Activated CD8-positive, alpha-beta memory T cell treated with anti-CD3 and anti-CD28 coated beads, Interleukin-2, amount 50 U/mL, for 24 hours (primary cell): Measurements from ENCODE around the gene GPATCH3.
"Not testable (repeated sequence)": the region's sequence is repeated elsewhere in the genome, so short reads cannot be mapped to it uniquely, and the experiment has no call there.

Experiments
- DNase-seq: peaks from one replicate; pipeline ENCODE4 v3.0.0-alpha.2; 2020; ENCODE audit errors: extremely low read depth

The GPATCH3 gene, protein sequence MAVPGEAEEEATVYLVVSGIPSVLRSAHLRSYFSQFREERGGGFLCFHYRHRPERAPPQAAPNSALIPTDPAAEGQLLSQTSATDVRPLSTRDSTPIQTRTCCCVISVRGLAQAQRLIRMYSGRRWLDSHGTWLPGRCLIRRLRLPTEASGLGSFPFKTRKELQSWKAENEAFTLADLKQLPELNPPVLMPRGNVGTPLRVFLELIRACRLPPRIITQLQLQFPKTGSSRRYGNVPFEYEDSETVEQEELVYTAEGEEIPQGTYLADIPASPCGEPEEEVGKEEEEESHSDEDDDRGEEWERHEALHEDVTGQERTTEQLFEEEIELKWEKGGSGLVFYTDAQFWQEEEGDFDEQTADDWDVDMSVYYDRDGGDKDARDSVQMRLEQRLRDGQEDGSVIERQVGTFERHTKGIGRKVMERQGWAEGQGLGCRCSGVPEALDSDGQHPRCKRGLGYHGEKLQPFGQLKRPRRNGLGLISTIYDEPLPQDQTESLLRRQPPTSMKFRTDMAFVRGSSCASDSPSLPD

DNA sequence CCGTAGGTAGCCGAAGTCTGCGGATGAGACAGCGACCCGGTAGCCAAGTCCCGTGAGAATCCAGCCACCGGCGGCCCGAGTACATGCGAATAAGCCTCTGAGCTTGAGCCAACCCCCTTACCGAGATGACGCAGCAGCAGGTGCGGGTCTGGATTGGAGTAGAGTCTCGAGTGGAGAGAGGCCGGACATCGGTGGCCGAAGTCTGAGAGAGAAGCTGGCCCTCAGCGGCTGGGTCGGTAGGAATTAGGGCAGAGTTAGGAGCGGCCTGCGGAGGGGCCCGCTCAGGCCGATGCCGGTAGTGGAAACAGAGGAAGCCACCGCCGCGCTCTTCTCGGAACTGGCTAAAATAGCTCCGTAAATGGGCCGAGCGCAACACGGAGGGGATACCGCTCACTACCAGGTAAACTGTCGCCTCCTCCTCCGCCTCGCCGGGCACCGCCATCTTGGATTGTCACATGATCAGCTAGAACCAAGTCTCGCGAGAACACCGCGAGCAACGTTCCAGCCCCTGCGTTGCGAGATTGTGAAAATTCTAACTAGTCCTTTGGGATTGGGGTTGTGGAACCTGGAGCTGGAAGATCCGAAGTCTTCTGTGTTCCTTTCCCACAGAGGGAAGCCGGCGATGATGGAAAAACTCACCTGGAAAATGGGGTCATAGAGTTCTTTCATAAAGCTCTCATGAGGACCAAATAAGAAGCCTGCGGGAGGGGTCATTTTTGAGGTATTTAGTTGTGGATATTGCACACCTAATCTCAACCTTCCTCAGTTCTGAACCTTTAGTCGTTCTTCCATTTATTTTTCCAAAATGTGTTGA, at the start of gene GPATCH3:
Gene GPATCH3 (minus strand): TSS at position 467 of the 814 bp plus-strand sequence. CDS start 25 bp downstream, at position 442.
- DNase-seq = no peak

DNA sequence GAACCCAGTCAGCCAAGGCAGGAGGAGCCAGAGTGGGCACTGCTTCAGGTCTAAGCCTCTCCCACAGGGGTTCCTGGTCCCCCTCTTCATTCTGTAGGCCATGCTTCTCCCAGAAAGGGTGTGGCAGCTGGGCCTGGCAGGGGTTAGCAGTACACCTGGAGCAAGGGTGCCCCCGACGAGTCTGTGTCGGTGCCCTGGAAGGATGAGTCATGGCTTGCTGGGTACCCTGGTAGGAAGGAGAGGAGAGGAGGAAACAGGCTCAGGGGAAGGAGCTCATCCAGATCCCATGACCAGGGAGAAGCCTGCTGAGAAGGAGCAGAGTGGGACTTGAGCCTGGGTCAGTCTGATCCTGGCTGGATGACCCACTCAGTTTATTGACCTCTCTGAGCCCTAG, 49.7 kb upstream of the GPATCH3 start:
- no peak for DNase-seq

DNA sequence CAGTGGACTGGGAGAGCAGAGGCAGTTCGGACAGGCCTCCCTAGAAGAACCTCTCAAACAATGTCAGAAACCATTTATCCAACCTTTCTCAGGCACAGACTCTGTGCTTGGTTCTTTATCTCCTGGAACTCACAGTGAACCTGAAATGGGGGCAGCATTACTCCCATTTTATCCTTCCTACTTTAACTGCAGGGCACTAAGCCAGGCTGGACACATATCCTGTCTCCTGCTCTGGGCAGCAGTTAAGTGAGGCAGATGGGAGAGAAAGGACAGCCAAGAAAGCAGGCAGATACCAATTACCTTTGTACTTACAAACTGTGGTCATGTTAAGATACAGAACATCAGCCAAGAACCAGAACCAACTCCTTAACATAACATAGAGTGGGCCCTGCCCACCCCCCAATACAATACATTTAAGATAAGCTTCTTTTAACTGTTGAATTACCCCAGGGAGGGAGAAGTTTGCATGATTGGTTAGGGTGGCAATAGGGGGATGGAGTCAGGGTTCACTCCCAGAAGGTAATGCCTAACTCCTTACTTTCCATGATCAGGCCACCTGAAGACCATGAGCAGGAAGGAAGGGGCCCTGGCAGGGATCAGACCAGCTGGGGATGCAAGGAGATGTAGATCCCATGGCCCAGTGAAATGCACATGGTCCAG, 49.1 kb upstream of the GPATCH3 start:
- DNase-seq = no peak

DNA sequence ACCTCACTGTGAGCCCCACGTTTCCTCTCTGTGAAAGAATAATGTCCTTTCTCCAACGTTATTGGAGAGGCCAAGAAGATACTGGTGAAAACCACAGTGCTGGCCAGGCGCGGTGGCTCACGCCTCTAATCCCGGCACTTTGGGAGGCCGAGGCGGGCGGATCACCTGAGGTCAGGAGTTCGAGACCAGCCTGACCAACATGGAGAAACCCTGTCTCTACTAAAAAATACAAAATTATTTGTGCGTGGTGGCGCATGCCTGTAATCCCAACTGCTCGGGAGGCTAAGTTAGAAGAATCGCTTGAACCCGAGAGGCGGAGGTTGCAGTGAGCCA, 48.4 kb upstream of the GPATCH3 start:
- not testable (repeated sequence) for DNase-seq

DNA sequence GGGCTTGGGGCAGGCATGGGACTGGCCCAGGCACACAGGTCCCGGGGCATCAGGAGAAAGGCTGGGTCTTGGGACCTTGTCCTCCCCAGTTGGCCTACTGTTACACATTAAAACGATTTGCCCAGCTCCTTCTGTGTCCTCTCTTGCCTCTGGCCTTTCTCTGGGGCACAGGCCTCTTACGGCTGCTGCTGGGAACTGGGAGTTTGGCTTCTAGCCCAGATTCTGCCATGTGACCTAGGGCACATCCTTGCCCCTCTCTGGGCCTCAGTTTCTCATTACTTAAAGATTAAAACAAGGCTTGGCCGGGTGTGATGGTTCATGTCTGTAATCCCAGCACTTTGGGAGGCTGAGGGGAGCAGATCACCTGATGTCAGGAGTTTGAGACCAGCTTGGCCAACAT, 46.0 kb upstream of the GPATCH3 start:
- no peak for DNase-seq

DNA sequence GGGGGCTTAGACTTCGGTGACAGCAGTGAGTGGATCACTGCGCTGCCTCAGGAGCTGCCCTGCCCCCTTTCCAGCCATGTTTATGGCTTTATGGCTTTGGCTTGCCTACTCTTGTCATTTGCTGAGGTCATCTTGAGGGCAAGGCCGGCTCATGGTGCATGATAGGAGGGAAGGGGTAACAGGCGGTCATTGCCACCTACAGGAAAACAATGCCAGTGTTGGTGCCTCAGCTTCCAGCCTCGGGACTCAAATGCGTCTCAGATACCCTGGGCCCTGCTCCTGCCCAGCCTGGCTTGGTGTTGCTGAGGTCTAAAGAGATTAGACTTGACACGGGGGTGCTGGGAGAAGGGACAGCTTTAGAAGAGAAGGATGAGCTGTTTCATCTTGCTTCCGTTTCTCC, 45.5 kb upstream of the GPATCH3 start:
- DNase-seq = no peak

DNA sequence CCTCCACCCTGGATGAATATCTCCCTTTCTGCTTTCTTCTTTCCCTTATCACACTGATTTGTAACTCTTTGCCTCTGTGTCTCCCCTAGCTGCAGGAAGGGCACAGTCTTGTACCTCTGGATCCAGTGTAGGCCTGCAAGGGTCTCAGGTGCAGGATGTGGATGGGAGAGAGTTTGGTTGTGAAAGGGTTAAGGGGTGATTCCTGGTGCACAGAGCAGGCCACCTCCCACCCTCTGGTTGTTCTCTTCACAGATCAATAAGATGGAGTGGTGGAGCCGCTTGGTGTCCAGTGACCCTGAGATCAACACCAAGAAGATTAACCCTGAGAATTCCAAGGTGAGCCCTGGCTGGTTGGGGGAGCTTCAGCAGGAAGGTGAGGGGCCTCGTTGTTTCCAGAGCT, 44.9 kb upstream of the GPATCH3 start:
- DNase-seq = no peak

DNA sequence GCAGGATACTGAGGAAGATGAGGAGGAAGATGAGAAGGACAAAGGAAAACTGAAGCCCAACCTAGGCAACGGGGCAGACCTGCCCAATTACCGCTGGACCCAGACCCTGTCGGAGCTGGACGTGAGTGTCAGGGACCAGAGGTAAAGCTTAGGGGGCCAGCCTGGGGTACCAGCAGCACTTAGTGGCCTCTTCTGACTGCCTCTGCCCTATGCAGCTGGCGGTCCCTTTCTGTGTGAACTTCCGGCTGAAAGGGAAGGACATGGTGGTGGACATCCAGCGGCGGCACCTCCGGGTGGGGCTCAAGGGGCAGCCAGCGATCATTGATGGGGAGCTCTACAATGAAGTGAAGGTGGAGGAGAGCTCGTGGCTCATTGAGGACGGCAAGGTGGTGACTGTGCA, 42.4 kb upstream of the GPATCH3 start:
- no peak for DNase-seq

DNA sequence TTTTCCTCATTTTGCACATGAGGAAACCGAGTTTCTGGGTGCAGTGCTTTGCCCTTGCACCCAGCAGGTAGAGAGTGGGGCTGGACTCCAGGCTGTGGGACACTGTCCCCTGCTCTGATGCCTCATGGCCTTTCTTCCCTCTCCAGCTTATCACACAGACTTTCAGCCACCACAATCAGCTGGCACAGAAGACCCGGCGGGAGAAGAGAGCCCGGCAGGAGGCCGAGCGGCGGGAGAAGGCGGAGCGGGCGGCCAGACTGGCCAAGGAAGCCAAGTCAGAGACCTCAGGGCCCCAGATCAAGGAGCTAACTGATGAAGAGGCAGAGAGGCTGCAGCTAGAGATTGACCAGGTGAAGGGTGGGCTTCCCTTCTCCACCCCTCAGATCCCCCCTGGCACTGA, 41.0 kb upstream of the GPATCH3 start:
- no peak for DNase-seq

DNA sequence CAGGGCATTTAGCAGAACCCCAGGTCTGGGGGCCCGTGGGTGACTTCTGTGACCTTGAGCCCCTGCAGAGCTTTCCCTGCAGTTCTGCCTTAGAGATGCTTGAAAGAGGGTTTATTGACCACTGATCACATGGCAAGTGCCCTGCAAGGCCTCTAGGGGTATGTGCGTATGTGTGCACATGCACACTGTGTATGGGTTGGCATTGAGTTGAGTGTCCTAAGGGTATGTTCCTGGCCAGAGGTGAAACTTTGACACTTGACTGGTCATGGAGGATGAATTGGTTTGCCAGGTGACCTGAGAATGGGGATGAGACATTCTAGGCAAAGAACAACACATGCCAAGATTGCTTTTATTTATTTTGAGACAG, 38.4 kb upstream of the GPATCH3 start:
- DNase-seq = no peak

DNA sequence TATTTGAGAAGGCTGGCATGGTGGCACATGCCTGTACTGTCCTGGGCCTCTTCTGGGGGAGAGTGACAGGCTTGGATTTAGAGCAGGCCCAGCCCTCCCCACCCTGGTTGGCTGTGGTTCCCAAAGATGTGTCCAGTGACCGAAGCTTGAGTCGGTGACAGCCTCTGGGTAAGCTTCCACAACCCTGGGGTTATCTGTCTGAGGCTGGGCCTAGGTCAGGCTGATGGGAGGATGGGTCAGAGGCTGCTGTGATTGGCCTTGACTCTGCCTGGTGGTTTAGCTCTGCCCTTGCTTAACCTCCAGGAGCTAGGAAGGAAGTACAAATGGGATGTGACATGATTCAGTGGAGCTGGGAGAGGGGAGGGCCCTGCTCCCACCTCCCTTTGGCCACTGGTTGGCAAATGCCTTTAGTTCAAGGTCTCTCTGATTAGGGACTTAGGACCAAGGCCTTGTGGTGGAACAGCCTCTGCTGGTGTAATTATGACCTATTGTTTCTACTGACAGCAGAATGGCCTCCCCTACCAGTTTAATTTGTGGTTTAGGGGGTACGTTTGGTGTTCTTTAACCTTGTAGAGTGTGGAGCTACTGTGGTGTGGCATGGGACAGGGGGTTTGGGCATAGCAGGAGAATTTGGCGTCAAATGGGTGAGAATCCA, 37.9 kb upstream of the GPATCH3 start:
- no peak for DNase-seq

DNA sequence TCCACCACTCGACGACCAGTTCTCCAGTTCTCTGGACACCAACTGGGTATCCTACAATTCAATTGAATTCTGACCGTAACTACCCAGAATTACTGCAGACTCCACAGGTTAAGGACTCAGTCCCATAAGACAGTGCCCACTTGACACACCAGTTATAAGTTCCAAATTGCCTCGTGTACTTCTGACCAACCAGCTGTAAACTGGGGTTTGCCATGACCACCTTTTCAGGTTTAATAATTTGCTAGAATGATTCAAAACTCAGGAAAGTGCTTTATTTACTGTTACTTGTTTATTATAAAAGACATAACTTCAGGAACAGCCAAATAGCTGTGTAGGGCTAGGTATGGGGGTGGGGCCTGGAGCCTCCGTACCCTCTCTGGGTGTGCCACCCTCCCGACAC, 36.6 kb upstream of the GPATCH3 start:
- DNase-seq = no peak

DNA sequence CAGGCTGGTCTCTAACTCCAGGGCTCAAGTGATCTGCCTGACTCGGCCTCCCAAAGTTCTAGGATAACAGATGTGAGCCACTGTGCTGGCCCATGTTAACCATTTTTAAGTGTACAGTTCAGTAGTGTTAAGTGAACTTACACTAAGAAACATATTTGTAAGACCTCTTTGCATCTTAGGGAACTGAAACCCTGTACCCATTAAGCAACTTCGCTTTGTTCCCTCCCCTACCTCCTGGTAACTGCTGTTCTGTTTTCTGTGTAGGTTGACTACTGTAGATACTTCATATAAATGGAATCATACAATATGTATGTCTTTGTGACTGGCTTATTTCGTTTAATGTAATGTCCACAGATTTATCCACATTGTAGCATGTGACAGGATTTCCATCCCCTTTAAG, 32.3 kb upstream of the GPATCH3 start:
- DNase-seq = no peak

DNA sequence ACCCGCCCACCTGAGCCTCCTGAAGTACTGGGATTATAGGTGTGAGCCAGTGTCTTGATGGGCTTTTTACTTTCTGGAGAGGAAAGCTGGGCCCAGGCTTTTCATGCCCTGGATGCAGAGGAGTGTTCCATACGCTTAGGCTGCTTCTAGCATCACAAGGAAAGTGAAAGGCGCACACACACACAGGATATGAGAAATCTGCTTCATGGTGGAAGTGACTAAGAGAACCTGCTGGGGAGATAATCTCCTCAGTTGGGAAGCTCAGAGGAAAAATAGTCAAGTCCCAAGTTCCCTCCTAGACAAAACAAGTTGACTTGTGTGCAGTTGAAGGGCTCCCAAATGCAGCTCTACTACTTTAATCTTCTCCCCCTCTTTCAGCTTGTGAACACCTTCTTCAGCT, 23.4 kb upstream of the GPATCH3 start:
- no peak for DNase-seq

DNA sequence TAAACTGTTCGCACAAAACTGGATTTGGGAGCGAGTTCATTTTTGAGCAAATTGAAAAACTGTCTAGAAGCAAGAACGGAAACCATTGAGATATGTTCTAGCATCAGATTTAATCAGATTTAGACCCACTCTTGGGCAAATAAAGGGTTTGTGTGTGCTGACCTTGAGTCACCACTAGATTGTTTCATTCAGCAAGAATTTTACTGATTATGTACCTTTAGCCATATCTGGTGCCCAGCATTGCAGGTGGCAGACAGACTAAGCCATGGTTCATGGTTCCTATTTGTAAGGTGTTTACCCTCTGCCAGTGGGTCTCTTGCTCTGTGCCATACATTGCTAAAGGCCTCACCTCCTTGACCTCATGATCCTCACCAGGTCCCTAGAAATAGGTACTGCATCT, 22.6 kb upstream of the GPATCH3 start:
- DNase-seq = no peak

DNA sequence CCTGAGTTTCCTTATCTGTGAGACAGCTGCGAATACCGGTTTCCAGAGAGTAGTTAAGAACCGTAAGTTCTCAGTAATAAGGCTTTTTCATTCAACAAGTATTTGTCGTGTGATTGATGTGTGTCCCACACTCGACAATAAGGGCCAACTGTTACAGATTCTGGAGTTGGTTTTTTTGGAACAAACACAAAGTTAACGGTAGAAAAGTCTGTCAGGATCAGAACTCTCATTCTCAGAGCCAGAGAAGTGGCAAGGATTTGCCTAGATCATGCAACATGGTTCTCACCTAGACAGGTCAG, 22.1 kb upstream of the GPATCH3 start:
- DNase-seq = no peak

DNA sequence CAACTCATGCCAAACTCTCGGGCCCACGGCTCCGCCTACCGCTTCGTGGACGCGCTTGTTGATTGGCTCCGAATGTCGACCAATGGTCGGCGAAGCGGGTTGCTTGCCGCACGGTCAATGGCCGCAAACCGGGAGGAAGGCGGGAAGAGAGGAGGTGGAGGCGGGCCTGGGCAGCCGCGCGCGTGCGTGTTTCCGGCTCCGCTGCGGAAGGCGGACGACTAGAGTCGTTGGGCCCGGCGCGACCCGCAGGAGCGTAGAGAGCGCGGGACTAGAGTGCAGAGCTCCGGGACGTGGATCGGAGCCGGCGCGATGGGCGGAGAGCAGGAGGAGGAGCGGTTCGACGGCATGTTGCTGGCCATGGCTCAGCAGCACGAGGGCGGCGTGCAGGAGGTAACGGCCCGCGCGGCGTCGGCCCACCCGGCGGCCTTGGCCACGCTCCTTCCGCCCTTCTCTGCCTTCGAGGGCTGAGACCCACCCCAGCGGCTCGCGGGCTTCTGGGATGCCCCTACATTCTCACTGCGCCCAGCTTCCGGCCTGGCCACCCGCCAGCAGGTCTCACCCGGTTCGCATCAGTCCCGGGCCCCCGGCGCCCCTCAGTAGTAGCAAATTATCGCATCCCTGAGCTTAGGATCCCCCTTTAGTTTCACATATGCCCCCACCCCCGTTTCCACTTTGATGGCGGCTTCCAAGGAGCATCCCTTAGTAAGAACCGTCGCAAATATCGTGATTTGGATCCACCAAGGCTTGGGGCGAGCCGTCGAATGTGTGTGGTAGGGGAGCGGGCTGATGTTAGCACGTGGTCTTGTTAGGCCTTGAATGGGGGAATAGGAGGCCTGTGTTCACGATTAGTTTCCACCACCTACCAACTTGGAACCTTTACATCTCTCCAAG, 21.5 kb upstream of the GPATCH3 start, which contains the start of gene NUDC:
Gene NUDC (plus strand): TSS at position 204 of the 891 bp plus-strand sequence. CDS start 106 bp downstream, at position 310.
- peak; percentile 90 for DNase-seq

DNA sequence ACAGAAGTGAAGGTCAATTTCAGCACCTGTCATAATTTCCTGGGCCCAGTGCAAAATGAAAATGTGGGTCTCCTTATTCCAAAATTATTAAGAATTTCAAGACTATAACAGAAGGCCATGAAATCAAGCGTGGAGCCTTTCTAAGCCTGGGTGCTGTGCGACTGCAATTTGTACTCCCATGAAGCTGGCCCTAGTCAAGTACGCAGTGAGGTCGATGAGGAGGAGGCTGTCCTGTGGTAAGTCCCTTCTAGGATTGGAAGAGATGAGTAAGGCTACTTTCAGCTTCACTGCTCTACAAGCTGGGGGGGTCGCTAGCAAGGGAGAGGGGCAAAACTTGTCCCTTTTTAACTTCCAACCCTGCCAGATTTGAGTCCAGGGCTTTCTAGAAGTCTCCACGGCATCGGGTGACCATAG, 20.9 kb upstream of the GPATCH3 start:
- no peak for DNase-seq

DNA sequence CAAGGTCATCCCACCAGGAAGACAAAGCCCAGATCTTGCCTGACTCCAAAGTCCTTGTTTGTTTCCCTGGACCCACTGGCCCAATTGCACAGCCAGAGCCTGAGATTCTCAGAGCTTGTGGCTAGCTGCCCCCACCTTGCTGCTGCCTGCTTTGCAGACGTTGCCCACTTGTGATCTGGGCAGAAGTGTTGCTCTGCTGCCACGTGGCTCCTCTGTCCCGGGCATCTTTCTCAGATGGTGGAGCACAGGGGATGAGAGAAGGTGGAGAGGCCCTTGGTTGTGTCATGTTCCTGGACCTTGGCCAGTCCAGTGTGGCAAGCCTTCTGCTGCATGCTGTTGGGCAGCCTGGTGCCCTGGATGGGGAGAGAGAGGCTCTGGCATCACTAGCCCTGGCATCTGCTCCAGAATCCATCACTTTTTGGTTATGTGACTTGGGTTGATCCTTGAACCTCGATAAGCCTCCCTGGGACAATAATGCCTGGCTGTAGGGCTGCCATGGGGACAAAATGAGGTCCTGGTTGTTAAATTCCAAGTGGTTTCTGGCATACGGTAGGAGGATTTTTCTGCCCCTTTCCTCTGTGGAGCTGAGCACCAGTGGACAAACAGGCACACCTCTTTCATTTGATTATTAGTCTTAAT, 15.1 kb upstream of the GPATCH3 start:
- no peak for DNase-seq

DNA sequence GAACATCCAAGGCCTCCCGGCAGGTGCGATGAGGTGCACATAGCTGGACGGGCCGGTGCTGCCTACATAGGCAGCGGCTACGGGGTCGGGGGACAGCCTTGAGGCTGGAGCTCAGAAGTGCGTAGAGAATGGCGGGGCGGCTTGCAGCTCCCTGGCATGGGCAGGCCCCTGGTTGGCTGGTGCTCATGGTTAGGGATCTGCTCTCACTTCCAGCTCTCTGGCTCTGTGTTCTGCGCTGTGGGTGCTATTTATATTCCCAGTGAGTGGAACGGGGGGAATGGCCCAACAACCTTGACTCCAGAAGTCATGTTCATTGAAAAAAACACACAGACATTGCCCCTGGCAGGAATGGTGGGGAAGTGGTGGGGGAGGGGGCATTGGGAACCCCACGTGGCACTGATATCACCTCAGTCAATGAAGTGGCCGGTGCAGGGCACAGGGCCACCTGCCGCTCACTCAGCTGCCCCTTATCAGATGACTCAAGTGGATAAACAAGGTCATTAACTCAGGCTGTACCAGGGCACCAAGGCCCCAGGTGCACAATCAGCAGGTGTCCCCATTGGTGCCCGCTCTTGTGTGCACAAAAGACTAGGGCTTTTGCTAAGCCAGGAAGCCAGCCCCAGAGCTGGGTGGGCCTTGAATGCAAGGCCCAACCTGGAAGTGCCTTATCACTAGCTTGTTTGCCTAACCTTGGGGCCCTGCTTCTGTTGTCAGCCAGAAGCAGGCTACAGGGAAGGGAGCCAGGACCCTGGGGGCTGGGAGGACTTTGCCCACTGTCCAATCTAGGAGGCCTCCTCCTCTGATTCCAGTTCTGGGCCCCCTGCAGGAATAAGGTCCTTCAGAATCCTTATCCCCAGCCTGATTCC, 13.7 kb upstream of the GPATCH3 start, which contains the start of gene NR0B2:
Gene NR0B2 (minus strand): TSS at position 222 of the 866 bp plus-strand sequence. CDS start 35 bp downstream, at position 187.
- DNase-seq = no peak
